H1 (cell line): ENCODE data around the gene PRKCSH. TPM values are rescaled to one million over a fixed set of nuclear protein-coding genes. Genes with fewer than 3 reads are reported as not detected.

Experiments used
- CTCF ChIA-PET: fragments of 300-600 bp; sonication (Branson Sonifier 250); formaldehyde crosslinking; loops from one replicate; lab custom pipeline; 2021; ENCODE audit not compliant: partially characterized antibody; lab: Charles Lee
- POLR2A ChIA-PET: fragments of 300-600 bp; sonication (Branson Sonifier 250); formaldehyde crosslinking; loops from one replicate; lab custom pipeline; 2021; ENCODE audit warnings: inconsistent platforms; ENCODE audit not compliant: partially characterized antibody; lab: Charles Lee
- DNase-seq, 2 experiments: peaks; one replicate each; pipeline versions ENCODE4 v3.0.0 to v3.0.0-alpha.2; 2010 to 2022; ENCODE audit warnings: low spot score in 2 of 2, low read depth in 1 of 2, mixed read lengths in 1 of 2
- FAIRE-seq: peaks from 2 replicates; lab custom pipeline; 2011; peaks lifted over from hg19 to GRCh38; lab: Jason Lieb, UNC
- H2AFZ ChIP-seq: 2 replicates; pipeline ENCODE4 v1.8.1; 2012; ENCODE audit warnings: low read length, inconsistent platforms
- H2AK5ac ChIP-seq: 2 replicates; pipeline ENCODE4 v1.6.1; 2013; ENCODE audit warnings: low read depth, low read length
- H2BK120ac ChIP-seq: replicated peaks from 2 replicates; pipeline ENCODE3; 2013; ENCODE audit warnings: low read depth, low read length, inconsistent platforms
- H2BK12ac ChIP-seq: 2 replicates; pipeline ENCODE4 v1.6.1; 2013; ENCODE audit warnings: low read depth, low read length
- H2BK15ac ChIP-seq: 2 replicates; pipeline ENCODE4 v1.6.1; 2013; ENCODE audit warnings: low read length
- H2BK20ac ChIP-seq: 2 replicates; pipeline ENCODE4 v1.6.1; 2013; ENCODE audit warnings: low read length
- H2BK5ac ChIP-seq: 2 replicates; pipeline ENCODE4 v1.6.1; 2013; ENCODE audit warnings: low read depth, low read length
- H3K14ac ChIP-seq: 2 replicates; pipeline ENCODE4 v1.6.1; 2013; ENCODE audit warnings: inconsistent platforms; ENCODE audit not compliant: insufficient read length
- H3K18ac ChIP-seq: 2 replicates; pipeline ENCODE4 v1.6.1; 2013; ENCODE audit warnings: low read length; ENCODE audit errors: extremely low read depth
- H3K23ac ChIP-seq: 2 replicates; pipeline ENCODE4 v1.6.1; 2013; ENCODE audit warnings: inconsistent platforms; ENCODE audit not compliant: insufficient read length
- H3K23me2 ChIP-seq: 2 replicates; pipeline ENCODE4 v1.6.1; 2013; ENCODE audit warnings: low read depth, low read length
- H3K27ac ChIP-seq: 2 replicates; pipeline ENCODE4 v1.6.1; 2011; ENCODE audit warnings: low read depth, low read length, inconsistent platforms
- H3K27me3 ChIP-seq, 4 experiments: replicated peaks in 1 of 4; 1 replicate in 1 of 4; 2 replicates in 3 of 4; pipeline versions ENCODE4 v1.6.1 to v1.8.1; 2011 to 2013; ENCODE audit warnings: low read length in 3 of 4, mild to moderate bottlenecking in 3 of 4, inconsistent platforms in 2 of 4, mixed read lengths in 2 of 4, moderate library complexity in 1 of 4; ENCODE audit not compliant: control insufficient read depth in 3 of 4, insufficient read depth in 3 of 4; ENCODE audit errors: extremely low read depth in 1 of 4
- H3K36me3 ChIP-seq, 4 experiments: 2 replicates each; pipeline versions ENCODE4 v1.6.1 to v1.8.1; 2011 to 2013; ENCODE audit warnings: mild to moderate bottlenecking in 4 of 4, low read length in 3 of 4, moderate library complexity in 2 of 4, control low read depth in 1 of 4, inconsistent platforms in 1 of 4; ENCODE audit not compliant: insufficient read depth in 4 of 4, control insufficient read depth in 2 of 4
- H3K4ac ChIP-seq: replicated peaks from 2 replicates; pipeline ENCODE3; 2013; ENCODE audit warnings: low read length, low read depth, mixed read lengths, inconsistent platforms; ENCODE audit not compliant: insufficient read length
- H3K4me1 ChIP-seq, 4 experiments: replicated peaks in 1 of 4; 1 replicate in 1 of 4; 2 replicates in 3 of 4; pipeline versions ENCODE4 v1.6.1 to v1.8.1; 2011 to 2013; ENCODE audit warnings: low read length in 3 of 4, inconsistent platforms in 2 of 4, mixed read lengths in 1 of 4; ENCODE audit not compliant: insufficient read depth in 4 of 4, control insufficient read depth in 3 of 4
- H3K4me2 ChIP-seq, 2 experiments: 2 replicates each; pipeline versions ENCODE4 v1.6.1 to v1.8.1; 2011 to 2013; ENCODE audit warnings: low read depth in 2 of 2, low read length in 2 of 2, control low read depth in 1 of 2, inconsistent platforms in 1 of 2, mild to moderate bottlenecking in 1 of 2; ENCODE audit not compliant: insufficient read depth in 1 of 2
- H3K4me3 ChIP-seq, 4 experiments: fragments of 200-600, 300-600 bp in 1 of 4; sonication (generic), shearing (Covaris generic), sonication (Bioruptor Twin) in 1 of 4; 2 replicates each; pipeline versions ENCODE4 v1.5.1 to v1.8.1; 2011 to 2016; ENCODE audit warnings: low read length in 4 of 4, low read depth in 3 of 4, control low read depth in 2 of 4, inconsistent platforms in 2 of 4, mild to moderate bottlenecking in 2 of 4, mixed read lengths in 1 of 4, moderate library complexity in 1 of 4; ENCODE audit not compliant: insufficient read depth in 2 of 4; ENCODE audit errors: extremely low read depth in 1 of 4
- H3K56ac ChIP-seq: replicated peaks from 2 replicates; pipeline ENCODE3; 2013; ENCODE audit warnings: low read depth, mild to moderate bottlenecking, mixed read lengths, low read length, inconsistent platforms; ENCODE audit not compliant: insufficient read length
- H3K79me1 ChIP-seq: 2 replicates; pipeline ENCODE4 v1.6.1; 2013; ENCODE audit warnings: low read depth, low read length, control low read depth
- H3K79me2 ChIP-seq, 2 experiments: 2 replicates each; pipeline versions ENCODE4 v1.6.1 to v1.8.1; 2012 to 2013; ENCODE audit warnings: low read length in 2 of 2, mild to moderate bottlenecking in 2 of 2, inconsistent platforms in 1 of 2; ENCODE audit not compliant: insufficient read depth in 2 of 2, control insufficient read depth in 1 of 2
- H3K9ac ChIP-seq, 4 experiments: replicated peaks in 1 of 4; 1 replicate in 1 of 4; 2 replicates in 3 of 4; pipeline versions ENCODE4 v1.6.1 to v1.8.1; 2011 to 2013; ENCODE audit warnings: low read depth in 3 of 4, low read length in 3 of 4, control low read depth in 2 of 4, mild to moderate bottlenecking in 2 of 4, moderate library complexity in 2 of 4, inconsistent platforms in 1 of 4; ENCODE audit errors: extremely low read depth in 1 of 4
- H3K9me3 ChIP-seq, 2 experiments: 2 replicates each; pipeline versions ENCODE4 v1.6.1 to v1.8.1; 2012 to 2013; ENCODE audit warnings: mild to moderate bottlenecking in 2 of 2, moderate library complexity in 2 of 2, control low read depth in 1 of 2, inconsistent platforms in 1 of 2, low read depth in 1 of 2, low read length in 1 of 2, mixed read lengths in 1 of 2; ENCODE audit not compliant: insufficient read depth in 2 of 2
- H4K20me1 ChIP-seq, 2 experiments: replicated peaks in 1 of 2; 2 replicates each; pipeline versions ENCODE3 to v1.8.1; 2011 to 2013; ENCODE audit warnings: inconsistent platforms in 2 of 2, low read length in 2 of 2, mild to moderate bottlenecking in 1 of 2; ENCODE audit not compliant: insufficient read depth in 2 of 2, control insufficient read depth in 1 of 2
- H4K5ac ChIP-seq: 2 replicates; pipeline ENCODE4 v1.6.1; 2013; ENCODE audit warnings: low read length, low read depth, mixed read lengths, inconsistent platforms; ENCODE audit not compliant: insufficient read length
- H4K8ac ChIP-seq: 2 replicates; pipeline ENCODE4 v1.8.0; 2013; ENCODE audit warnings: mild to moderate bottlenecking, moderate library complexity, low read length, inconsistent platforms; ENCODE audit not compliant: insufficient read depth; ENCODE audit errors: extremely low read depth
- H4K91ac ChIP-seq: replicated peaks from 2 replicates; pipeline ENCODE3; 2013; ENCODE audit warnings: low read length, mixed read lengths, inconsistent platforms; ENCODE audit not compliant: insufficient read length
- POLR2A ChIP-seq, 2 experiments: IDR thresholded peaks; 1 replicate in 1 of 2; 2 replicates in 1 of 2; pipeline ENCODE4 v1.6.1; 2011; ENCODE audit warnings: low read depth in 2 of 2, low read length in 2 of 2, mild to moderate bottlenecking in 2 of 2; ENCODE audit errors: control extremely low read depth in 1 of 2
- POLR2AphosphoS5 ChIP-seq: IDR thresholded peaks from 2 replicates; pipeline ENCODE4 v1.6.1; 2011; ENCODE audit warnings: low read depth, low read length
- TBP ChIP-seq: IDR thresholded peaks from 2 replicates; pipeline ENCODE4 v1.6.1; 2011; ENCODE audit warnings: low read depth, low read length, improper control_type of control experiment
- YY1 ChIP-seq: IDR thresholded peaks from 2 replicates; pipeline ENCODE4 v1.6.1; 2011; ENCODE audit warnings: low read depth, mild to moderate bottlenecking, low read length
- WGBS, 2 experiments: shearing (Covaris generic) in 1 of 2; methylation state at CpG; one replicate each; pipeline versions ENCODE4 v1.1.6 to v1.1.7; 2013 to 2015; ENCODE audit warnings: low lambda C conversion rate in 2 of 2, mixed read lengths in 2 of 2, inconsistent platforms in 1 of 2, low coverage in 1 of 2, missing lambda C conversion rate in 1 of 2; ENCODE audit not compliant: insufficient replicate concordance in 2 of 2, insufficient coverage in 1 of 2, insufficient read length in 1 of 2; ENCODE audit errors: extremely low coverage in 1 of 2, missing lambda C conversion rate in 1 of 2; 5-methylcytosine and 5-hydroxymethylcytosine counted together
- polyA plus RNA-seq, 7 experiments: library from polyadenylated mRNA; depleted of rRNA in 3 of 7; stranded (reverse) in 5 of 7; unstranded in 2 of 7; fragments of >200 nt in 5 of 7; fragments of 200-250 nt in 2 of 7; gene quantifications; 1 replicate in 5 of 7; 2 replicates in 1 of 7; 4 replicates in 1 of 7; pipeline versions ENCODE4 v1.2.1 to v1.2.3, GENCODE V29; 2011 to 2013; ENCODE audit warnings: missing spikeins in 2 of 7, mixed read lengths in 2 of 7
- total RNA-seq: library from RNA; stranded (reverse); fragmentation: NEBNext Ultra II Directional; extraction: Animal tissue kit (Norgen Biotek cat#: 25700); gene quantifications from 2 replicates; pipeline ENCODE4 v1.2.1, GENCODE V29; 2021

PRKCSH gene
- total and polyA plus RNA-seq, 2 of the 8 experiments (the other 6 are each of a cell fraction or from before 2014, with no cell fraction given) = 97.2 to 337 TPM

GRCh38 chr19:11447347-11448262 is 12.2 kb downstream of the PRKCSH start:
- H2AK5ac ChIP-seq = no peak overlapping the region
- CTCF ChIA-PET = interaction anchor here (0.6 to 3.0 kb wide), 17 partner anchors 9 to 166 kb away, joined by 3 to 18 read pairs (median 4); partner anchors contain the start of gene SWSAP1
- POLR2A ChIA-PET = interaction anchor here (1.0 to 3.3 kb wide), 6 partner anchors 10 to 128 kb away, joined by 3 to 14 read pairs (median 3); partner anchors contain the start of genes EPOR and SWSAP1

More at GRCh38 chr19:11447347-11448262, 12.2 kb downstream of the PRKCSH start:
- no peak overlapping the region for H2BK5ac ChIP-seq
- H2BK12ac ChIP-seq = no peak overlapping the region
- FAIRE-seq (no peak), DNase-seq (no peak)
- no peaks in the 10 kb centered on the region for H3K9me3 ChIP-seq
- no peak overlapping the region for H3K23ac ChIP-seq
- no peak for TF ChIP-seq TBP
- TF ChIP-seq POLR2A (IDR thresholded peaks at IDR 0.05; ENCODE audit: control extremely low read depth in 1 of 2, low read depth in 2 of 2, low read length in 2 of 2) = 0 out of 3 replicates have a peak, but pooled peaks of 1 of the 2 experiments have one; percentile 8
- no peak for TF ChIP-seq YY1
- 0 out of 2 replicates have a peak, but pooled peaks have one; percentile 10 for TF ChIP-seq POLR2AphosphoS5
- H3K36me3 ChIP-seq = peaks cover 11 to 47% (median 35%) of the 10 kb centered on the region in 4 experiments; a peak in 7 of 8 replicates
- H3K79me2 ChIP-seq = no peaks in the 10 kb centered on the region
- H3K23me2 ChIP-seq = no peaks in the 10 kb centered on the region
- no peak overlapping the region for H2BK20ac ChIP-seq
- no peak overlapping the region for H2BK15ac ChIP-seq
- H4K20me1 ChIP-seq = peaks cover 7 to 20% of the 10 kb centered on the region in 2 experiments
- H4K5ac ChIP-seq = no peak overlapping the region
- WGBS, 2 experiments = 92% methylated on average over 34 of the region's 35 CpGs; no CpG with 5 or more reads in 1 of the 2 experiments
- H3K27me3 ChIP-seq = no peaks in the 10 kb centered on the region
- H3K14ac ChIP-seq = no peak overlapping the region
- H3K4ac ChIP-seq = no peak overlapping the region
- H2AFZ ChIP-seq = no peak overlapping the region
- H4K91ac ChIP-seq = no peak overlapping the region
- no peak overlapping the region for H3K27ac ChIP-seq
- no peak overlapping the region for H3K4me3 ChIP-seq
- no peak overlapping the region for H2BK120ac ChIP-seq
- H3K9ac ChIP-seq = no peak overlapping the region
- H3K56ac ChIP-seq = no peak overlapping the region
- no peak overlapping the region for H3K18ac ChIP-seq
- no peaks in the 10 kb centered on the region for H3K79me1 ChIP-seq
- H4K8ac ChIP-seq = no peak overlapping the region; the same call in 1 of the 2 replicates
- no peak overlapping the region for H3K4me2 ChIP-seq
- peaks cover 2 to 7% (median 5%) of the 10 kb centered on the region in 4 experiments; a peak in 6 of 7 replicates for H3K4me1 ChIP-seq
